Stimulated activated CD4-positive, alpha-beta T cell treated with anti-CD3 and anti-CD28 coated beads, Interleukin-2, amount 100 ng/mL, for 24 hours (primary cell): ENCODE data around the gene INSIG2.
A peak's percentile ranks its signal among the peaks of the same experiment; 100 is the strongest.

Source experiments
- DNase-seq, 2 donors: peaks; one replicate each; pipeline ENCODE4 v3.0.0-alpha.2; 2020

INSIG2 gene

GRCh38 chr2:118088051-118089024 lies at the start of gene INSIG2:
Gene INSIG2, plus strand, starts transcription at chr2:118088471. Its CDS starts 8,086 bp downstream, at chr2:118096557.
- DNase-seq, result peak; percentile 90 to 93

DNA sequence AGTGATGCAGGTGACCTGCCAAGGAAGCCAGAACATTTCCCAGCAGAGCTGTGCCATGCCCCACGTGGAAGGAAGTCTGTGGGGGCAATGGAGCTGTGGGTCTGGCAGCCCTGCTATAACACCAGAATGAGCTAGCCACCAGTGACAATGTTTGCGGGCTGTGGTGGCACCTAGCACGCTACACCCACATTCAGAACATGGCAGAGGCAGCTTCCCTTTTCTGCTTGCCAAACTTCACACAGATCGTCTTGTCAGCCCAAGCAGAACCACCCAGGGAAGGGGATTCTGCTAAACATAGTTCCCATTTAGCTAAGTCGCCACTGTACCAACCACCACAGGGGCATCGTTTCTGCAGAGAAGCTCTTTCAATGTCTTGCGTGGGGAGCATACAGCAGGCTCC lies 47.4 kb upstream of the INSIG2 start:
- DNase-seq, result no peak

- no peak for DNase-seq
Measured at GRCh38 chr2:118044103-118044716, 44.1 kb upstream of the INSIG2 start.

DNA sequence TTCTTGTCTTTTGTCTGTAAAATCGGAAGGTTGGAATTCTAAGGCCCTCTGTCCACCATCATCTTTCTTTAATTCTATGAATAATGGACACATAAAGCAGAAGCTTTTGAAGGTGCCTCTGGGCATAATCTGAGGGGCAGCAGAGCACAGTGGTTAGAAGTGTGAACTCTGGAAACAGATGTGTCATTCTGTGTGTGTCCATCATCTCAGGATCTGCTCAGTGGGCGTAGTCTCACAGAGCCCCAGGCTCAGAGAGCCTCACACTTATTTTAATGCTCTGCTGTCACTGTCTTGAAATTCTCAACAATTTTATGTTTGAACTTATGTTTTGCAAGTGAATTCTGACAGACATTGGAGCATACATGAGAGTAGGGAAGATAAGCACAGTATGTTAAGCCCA lies 43.4 kb upstream of the INSIG2 start:
- no peak for DNase-seq

GRCh38 chr2:118045286-118045685 lies 43.0 kb upstream of the INSIG2 start:
- DNase-seq, result no peak

DNA sequence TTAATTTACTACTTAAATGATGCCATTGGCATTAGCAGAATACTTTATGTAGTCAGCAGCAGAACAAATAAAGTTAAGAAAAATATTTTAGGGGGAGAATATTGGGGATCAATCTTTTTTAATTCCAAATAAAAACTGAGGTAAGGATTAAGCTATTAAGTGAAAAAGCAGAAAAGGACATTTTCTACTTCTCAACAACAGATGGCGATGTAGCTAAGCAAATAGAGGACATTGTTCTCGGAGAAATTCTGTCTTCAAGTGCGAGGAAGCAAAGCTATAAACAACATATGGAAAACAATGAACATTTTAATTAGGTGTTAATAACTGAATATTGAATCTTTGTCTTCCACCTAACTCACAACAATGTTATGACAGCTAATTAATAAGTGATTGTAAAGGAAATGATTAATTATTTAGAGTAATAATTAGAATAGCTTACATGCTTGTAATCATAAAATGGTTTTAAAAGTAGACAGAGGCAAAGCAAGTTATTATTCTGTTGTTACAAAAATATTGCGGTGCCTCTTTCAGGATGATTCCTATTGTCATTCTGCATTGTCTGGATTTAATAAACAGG lies 41.5 kb upstream of the INSIG2 start:
- no peak for DNase-seq

- no peak for DNase-seq
Measured at GRCh38 chr2:118047380-118047826, 40.9 kb upstream of the INSIG2 start.

- DNase-seq, result no peak
Measured at GRCh38 chr2:118048401-118048800, 39.9 kb upstream of the INSIG2 start.

DNA sequence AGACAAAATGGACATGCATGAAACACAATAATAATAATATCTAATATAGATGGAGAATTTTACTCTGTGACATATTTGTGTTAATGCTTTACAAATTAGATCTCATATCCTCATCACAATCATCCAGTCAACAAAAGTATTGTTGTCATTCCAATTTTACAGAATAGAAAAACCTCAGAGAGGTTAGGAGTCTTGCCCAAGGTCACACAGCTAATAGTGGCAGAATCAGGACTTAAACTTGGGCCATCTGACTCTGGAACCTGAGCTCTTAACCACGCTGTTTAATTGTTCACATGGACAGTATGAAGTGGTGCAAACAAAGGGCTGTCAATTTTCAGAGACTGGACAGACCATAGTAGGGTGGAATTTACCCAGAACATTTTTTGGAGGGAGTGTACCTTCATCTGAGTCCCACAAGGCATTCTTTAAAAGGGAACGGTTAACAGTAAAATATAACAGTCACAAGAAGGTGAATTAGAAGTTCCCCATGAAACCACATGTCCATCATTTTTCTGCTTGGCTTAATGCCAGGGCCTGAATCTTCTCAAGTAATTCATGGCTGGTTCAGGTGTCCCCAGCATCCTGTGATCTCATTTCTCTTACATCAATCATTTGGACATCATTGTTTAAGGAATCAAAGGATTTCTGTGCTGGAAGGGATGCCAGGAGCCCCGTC lies 39.0 kb upstream of the INSIG2 start:
- DNase-seq, result no peak

DNA sequence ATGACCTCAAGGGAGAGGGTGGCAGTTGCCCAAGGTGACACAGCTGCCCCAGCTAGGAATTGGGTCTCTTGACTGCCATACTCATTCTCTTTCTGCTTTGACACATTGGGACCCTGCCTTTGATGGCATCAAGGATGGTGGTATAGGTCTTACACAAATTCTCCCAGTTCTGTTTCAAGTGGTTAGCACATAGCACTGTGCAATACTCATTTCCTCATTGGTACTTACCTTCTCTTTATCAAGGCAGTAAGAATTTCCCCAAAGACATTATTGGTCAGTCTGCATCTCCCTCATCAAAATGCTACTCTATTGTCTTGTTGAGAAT lies 38.5 kb upstream of the INSIG2 start:
- no peak for DNase-seq

- DNase-seq, result no peak
Measured at GRCh38 chr2:118050386-118050785, 37.9 kb upstream of the INSIG2 start.

DNA sequence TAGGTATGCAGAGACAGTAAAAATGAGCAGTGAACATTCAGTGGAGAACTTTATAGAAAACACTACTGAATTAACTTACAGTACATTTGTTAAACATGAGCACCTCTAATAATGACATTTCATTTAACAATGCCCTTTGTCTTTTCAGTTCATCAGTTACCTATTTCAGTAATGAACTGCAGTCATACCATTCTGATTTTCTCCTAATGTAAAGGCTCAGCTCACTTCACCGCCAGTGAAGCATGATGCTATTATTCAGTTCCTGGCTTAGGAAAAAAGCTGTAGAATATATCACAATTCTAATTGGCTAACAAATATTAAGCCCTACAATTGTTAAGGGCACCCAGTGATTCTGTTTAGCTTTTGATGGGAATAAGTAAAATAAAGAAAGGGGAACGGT lies 37.3 kb upstream of the INSIG2 start:
- no peak for DNase-seq

DNA sequence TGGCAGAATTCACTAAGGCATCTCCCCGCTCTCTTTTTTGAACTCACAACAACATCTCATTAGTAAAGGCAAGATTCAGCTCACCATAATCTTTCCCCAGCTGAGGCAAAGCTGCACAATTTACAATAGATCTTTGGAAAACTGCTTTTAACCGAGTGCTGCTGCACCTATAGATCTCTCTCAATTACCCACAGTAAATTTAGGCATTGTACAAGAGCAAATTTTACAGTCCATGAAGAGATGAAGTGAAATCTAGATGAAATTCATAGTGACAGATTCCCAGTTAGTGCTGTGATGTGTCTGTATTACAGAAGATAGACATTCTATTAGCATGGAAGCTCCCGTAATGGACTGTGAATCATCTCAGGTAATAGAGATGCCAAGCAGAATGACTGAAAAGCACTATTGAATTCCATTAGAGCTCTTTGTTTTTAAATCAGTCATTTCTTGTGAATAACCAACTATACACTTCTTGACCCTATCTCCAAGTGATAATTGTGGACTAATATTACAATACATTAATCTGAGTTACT lies 36.4 kb upstream of the INSIG2 start:
- no peak for DNase-seq

DNA sequence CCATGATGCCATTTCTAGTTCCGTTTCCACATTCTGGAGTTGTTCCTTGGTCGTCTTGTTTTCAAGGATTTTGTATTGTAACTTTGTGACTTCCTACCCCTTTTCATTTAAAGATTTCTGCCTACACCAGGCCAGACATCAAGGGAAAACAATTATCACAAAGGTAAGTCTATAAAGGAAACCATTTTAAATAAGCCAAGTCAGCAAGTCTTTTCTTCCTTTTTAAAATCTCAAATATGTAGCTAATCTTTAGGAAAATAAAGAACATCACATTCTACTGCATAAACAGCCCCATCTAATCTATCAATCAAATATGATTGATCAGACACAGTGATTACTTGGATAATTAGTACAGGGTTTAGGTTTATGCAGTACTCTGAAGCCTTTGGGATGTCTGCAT lies 35.8 kb upstream of the INSIG2 start:
- DNase-seq, result no peak

DNA sequence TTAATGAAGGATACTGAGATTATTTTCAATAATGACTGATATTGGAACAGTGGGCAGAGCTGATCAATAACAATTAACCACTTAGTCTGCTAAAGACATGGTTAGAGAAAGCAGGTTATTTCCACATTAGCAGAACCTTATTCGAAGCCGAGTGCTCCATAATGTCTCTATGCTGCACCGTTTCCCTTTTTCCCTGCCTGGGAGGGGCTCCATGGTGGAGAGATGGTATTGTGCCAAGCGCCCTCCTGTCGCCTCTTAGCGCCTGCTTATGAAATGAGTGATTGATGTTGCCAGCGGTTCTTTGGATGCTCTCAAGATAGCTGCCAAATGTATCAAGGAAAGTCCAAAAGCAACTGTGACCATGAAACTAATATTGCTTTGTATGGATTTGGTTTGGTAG lies 34.6 kb upstream of the INSIG2 start:
- DNase-seq, result no peak

GRCh38 chr2:118054213-118055008 lies 33.9 kb upstream of the INSIG2 start:
- DNase-seq, result no peak

DNA sequence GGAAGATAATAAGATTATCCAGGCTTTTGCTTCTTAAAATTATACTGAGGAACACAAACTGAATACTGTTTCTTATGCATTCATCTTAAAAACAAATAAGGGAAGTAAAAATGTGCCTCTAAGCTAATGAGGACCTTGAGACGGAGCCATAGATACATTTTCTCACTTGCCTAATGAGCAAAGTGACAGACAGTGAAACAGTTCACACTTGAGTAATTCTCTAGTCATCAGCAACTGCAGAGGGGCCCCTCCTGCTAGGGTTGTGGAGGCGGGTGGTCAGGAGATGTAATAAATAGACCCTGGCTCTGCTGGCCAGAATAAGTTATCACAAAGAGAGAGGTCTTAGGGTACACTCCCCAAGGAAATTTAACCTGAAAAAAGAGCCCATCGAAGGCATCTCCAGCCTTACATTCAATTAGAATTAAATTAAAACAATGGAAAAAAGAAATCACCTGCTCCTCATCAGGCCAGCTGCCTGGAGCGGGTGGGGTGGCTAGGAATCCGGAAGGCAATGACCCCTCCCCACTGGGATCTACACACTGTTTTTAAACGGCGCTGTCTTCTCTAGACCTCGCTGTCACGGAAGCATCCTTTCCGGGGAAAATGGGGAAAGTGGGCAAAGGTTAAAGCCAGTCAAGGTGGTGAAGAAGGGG lies 32.6 kb upstream of the INSIG2 start:
- DNase-seq, result no peak

DNA sequence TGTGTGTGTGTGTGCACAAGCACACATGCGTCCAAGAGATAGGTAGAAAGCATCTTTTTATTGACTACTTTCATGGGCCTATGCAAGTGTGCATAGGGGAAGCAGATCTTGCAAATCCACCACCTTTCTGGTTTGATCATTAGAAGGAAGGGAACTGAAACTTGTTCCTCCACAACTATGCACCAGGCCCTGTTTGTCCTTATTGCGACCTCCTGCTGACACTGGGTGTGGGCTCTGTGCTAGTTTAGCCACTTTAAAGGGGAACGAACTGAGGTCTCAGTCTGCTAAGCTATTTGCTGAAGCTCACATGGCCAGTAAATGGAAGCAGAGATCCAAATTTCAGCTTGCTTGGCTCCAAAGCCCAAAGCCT lies 32.1 kb upstream of the INSIG2 start:
- no peak for DNase-seq

GRCh38 chr2:118056801-118057200 lies 31.5 kb upstream of the INSIG2 start:
- DNase-seq, result no peak

- no peak for DNase-seq
Measured at GRCh38 chr2:118058951-118059350, 29.3 kb upstream of the INSIG2 start.

DNA sequence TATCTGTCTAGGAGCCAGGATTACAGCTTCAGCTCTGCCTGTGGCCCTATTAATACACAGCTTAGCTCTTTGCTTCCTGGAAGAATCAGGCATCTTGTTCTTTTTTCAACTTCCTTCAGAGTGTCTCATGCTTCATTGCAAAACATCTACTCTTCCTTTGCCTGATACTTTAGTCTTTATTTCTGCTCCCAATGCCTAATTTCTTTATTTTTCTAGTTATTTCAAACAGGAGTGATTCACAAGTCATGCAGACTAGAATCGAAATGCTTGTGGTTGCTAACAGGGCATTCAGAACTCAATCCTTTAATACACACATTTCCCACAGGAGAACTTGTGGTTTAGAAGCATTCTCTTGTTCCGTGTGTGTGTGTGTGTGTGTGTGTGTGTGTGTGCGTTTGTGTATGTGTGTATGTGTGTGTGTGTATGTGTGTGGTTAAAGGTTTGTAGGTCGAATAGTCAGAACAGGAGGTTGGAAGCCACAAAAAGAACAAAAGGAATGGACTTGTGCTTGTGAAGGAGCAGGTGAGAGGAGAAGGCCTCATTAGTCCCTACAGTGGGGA lies 28.3 kb upstream of the INSIG2 start:
- DNase-seq, result peak in 1 of 2 donors; percentile 2
